AG09319 (cell line): ENCODE results near the gene KIAA1755.

Source experiments
- DNase-seq: peaks from one replicate; pipeline ENCODE4 v3.0.0-alpha.2; 2010; ENCODE audit warnings: low read depth; ENCODE audit errors: extremely low read depth
- CTCF ChIP-seq: IDR thresholded peaks from 2 replicates; pipeline ENCODE4 v1.5.1; 2011; ENCODE audit warnings: low read depth, mild to moderate bottlenecking, inconsistent platforms, low read length, moderate library complexity

The KIAA1755 gene

GRCh38 chr20:38162149-38162548 is 98.4 kb downstream of the KIAA1755 start:
- no peak for TF ChIP-seq CTCF
- DNase-seq, result no peak

GRCh38 chr20:38161412-38161774 is 99.1 kb downstream of the KIAA1755 start:
- no peak for DNase-seq
- no peak for TF ChIP-seq CTCF
